Mucosa of stomach (tissue), 1 donor: ENCODE results near the gene PHF5A.
"Not testable (repeated sequence)": the region's sequence is repeated elsewhere in the genome, so short reads cannot be mapped to it uniquely, and the experiment has no call there.

Experiments used
- H3K27me3 ChIP-seq: one replicate; pipeline ENCODE4 v1.7.0; 2013; ENCODE audit warnings: mild to moderate bottlenecking, low read length; ENCODE audit not compliant: control insufficient read depth, insufficient read depth
- H3K36me3 ChIP-seq: one replicate; pipeline ENCODE4 v1.7.0; 2013; ENCODE audit warnings: low read length; ENCODE audit not compliant: control insufficient read depth, insufficient read depth
- H3K4me1 ChIP-seq: one replicate; pipeline ENCODE4 v1.7.0; 2013; ENCODE audit warnings: mild to moderate bottlenecking, low read length; ENCODE audit not compliant: control insufficient read depth, insufficient read depth
- H3K4me3 ChIP-seq: one replicate; pipeline ENCODE4 v1.7.0; 2013; ENCODE audit warnings: low read length
- H3K9ac ChIP-seq: one replicate; pipeline ENCODE4 v1.7.0; 2013; ENCODE audit warnings: mild to moderate bottlenecking, low read length, moderate library complexity
- H3K9me3 ChIP-seq: one replicate; pipeline ENCODE4 v1.7.0; 2013; ENCODE audit warnings: mild to moderate bottlenecking, low read length, moderate library complexity; ENCODE audit not compliant: control insufficient read depth
- donor health status: Pancreatic carcinoma.

Gene PHF5A

GRCh38 chr22:41459431-41459830 lies 9.1 kb downstream of the PHF5A start:
- Histone ChIP-seq H3K4me3 (no peak overlapping the region), H3K36me3 (no peaks in the 10 kb centered on the region), H3K9me3 (no peaks in the 10 kb centered on the region), H3K9ac (no peak overlapping the region), H3K4me1 (no peaks in the 10 kb centered on the region), H3K27me3 (no peaks in the 10 kb centered on the region)

GRCh38 chr22:41458161-41458728 lies 10.2 kb downstream of the PHF5A start:
- Histone ChIP-seq H3K27me3 (no peaks in the 10 kb centered on the region), H3K36me3 (no peaks in the 10 kb centered on the region), H3K9me3 (no peaks in the 10 kb centered on the region), H3K9ac (no peak overlapping the region), H3K4me1 (no peaks in the 10 kb centered on the region), H3K4me3 (no peak overlapping the region)

- Histone ChIP-seq H3K36me3 (no peaks in the 10 kb centered on the region), H3K4me1 (peaks cover 15% of the 10 kb centered on the region), H3K4me3 (peak overlapping the region; percentile 93), H3K9me3 (no peaks in the 10 kb centered on the region), H3K27me3 (no peaks in the 10 kb centered on the region), H3K9ac (peak overlapping the region; percentile 93)
Measured at GRCh38 chr22:41448189-41448808, 20.2 kb downstream of the PHF5A start.

DNA sequence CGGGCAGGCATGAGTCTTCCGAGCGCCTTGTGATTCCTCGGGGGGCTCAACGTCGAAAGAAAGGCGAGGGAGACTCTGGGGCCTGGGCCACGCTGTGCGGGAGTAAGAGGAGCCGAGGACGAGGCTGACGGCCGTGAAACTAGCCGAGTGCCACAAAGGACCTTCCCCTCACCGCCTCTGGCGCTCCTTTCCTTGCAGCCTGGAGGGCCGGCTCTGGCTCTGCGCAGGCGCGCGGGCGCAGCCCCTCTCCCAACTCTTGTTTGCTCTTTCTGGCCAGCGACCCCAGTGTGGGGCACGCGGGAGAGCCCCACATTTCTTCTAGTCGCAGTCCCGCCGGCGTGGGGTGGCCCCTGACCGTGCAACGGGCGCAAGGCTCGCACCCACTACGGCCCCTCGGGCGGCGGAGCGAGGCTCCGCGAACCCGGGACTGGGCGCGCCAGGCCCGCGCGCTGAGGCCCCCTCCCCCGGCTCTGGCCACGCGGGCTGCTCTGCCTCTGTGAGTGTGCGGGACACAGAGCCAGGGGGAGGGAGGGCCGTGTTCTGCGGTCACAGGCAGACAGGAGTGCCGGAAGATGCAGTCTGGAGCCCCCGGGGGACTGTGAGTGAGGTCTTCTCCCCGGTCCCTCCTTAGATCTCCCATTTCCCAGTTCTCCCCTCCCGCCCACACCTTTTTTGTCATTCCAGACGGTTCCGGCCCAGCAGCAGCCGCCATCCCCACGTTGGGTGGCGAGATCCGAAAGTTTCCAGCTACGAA lies 20.9 kb downstream of the PHF5A start:
- Histone ChIP-seq H3K4me3 (peak overlapping the region; percentile 93), H3K4me1 (peaks cover 21% of the 10 kb centered on the region), H3K9me3 (no peaks in the 10 kb centered on the region), H3K9ac (peak overlapping the region; percentile 93), H3K27me3 (no peaks in the 10 kb centered on the region), H3K36me3 (no peaks in the 10 kb centered on the region)

DNA sequence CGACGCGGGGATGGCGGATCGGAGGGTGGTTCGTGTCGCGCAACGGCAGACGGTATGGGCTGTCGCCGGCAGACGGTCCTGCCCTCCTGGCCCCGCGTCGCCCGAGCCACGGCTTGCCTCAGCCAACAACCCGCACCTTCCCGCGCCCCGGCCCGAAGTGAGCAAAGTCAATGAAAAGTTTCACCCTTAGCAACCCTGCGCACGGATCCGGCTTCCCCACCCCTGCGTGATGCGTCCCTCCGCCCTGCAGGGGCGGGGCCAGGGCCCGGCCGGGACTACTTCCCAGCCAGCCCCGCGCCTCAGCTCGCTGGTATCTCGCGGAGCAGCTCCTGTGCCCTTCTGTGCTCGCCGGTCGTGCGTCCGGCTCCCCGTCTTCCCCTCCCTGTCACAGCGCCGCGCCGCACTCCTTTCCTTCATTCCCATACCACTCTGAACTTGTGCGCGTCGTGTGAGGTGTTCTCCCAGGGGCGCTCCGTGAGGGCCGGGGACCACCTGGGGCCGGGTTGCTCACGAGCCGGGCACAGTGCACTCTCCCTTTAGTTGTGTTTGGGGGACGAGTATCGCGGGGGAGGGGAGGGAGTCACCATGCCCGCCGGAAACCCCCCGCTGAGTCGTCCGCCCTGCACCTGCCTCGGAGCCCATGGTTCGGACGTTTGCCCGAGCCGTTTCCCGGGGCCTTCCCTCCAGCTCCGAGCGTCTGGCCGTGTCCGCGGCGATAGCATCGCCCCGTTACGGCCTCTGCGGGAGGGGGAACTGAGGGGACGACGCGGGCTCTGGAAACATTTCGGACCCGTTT lies 21.7 kb downstream of the PHF5A start, which contains the start of gene TOB2:
TOB2 (minus strand) TSS at position 163 of the 796 bp plus-strand sequence. CDS start 9,456 bp downstream, outside the sequence.
- H3K4me3 ChIP-seq = peak within 1 kb of the TSS; percentile 93
- peaks cover 27% of the 10 kb centered on the region for H3K4me1 ChIP-seq
- no peaks in the 10 kb centered on the region for H3K9me3 ChIP-seq
- no peaks in the 10 kb centered on the region for H3K27me3 ChIP-seq
- H3K9ac ChIP-seq = peak within 1 kb of the TSS; percentile 93
- H3K36me3 ChIP-seq = no peaks in the 10 kb centered on the region

DNA sequence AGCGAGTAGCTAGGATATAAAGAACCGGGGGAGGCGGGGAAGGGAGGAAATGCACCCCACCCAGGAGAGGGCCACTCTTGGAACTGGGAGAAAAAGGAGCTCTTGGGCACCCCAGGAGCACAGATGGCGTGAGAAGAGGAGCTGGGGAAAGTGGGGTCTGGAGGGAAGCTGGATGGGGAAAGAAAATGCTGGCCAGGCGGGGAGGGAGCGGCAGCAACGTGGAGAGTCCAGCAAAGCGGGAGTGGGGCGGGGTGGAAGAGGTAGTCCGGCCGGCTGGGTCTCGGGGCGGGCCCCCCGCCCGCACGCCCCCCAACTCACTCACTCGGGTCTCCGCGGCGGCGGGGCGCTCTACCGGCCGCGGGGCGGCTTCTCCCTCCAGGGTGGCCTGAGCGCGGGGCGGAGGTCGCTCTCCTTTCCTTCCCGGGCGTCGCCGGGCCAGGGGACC lies 22.4 kb downstream of the PHF5A start:
- peak overlapping the region; percentile 84 for H3K4me3 ChIP-seq
- no peaks in the 10 kb centered on the region for H3K9me3 ChIP-seq
- H3K36me3 ChIP-seq = no peaks in the 10 kb centered on the region
- H3K9ac ChIP-seq = peak overlapping the region; percentile 93
- H3K4me1 ChIP-seq = peaks cover 27% of the 10 kb centered on the region
- H3K27me3 ChIP-seq = no peaks in the 10 kb centered on the region

- Histone ChIP-seq H3K4me1 (peaks cover 27% of the 10 kb centered on the region), H3K4me3 (peak overlapping the region; percentile 84), H3K9me3 (no peaks in the 10 kb centered on the region), H3K36me3 (no peaks in the 10 kb centered on the region), H3K9ac (peak overlapping the region; percentile 93), H3K27me3 (no peaks in the 10 kb centered on the region)
Measured at GRCh38 chr22:41445129-41446056, 23.1 kb downstream of the PHF5A start.

DNA sequence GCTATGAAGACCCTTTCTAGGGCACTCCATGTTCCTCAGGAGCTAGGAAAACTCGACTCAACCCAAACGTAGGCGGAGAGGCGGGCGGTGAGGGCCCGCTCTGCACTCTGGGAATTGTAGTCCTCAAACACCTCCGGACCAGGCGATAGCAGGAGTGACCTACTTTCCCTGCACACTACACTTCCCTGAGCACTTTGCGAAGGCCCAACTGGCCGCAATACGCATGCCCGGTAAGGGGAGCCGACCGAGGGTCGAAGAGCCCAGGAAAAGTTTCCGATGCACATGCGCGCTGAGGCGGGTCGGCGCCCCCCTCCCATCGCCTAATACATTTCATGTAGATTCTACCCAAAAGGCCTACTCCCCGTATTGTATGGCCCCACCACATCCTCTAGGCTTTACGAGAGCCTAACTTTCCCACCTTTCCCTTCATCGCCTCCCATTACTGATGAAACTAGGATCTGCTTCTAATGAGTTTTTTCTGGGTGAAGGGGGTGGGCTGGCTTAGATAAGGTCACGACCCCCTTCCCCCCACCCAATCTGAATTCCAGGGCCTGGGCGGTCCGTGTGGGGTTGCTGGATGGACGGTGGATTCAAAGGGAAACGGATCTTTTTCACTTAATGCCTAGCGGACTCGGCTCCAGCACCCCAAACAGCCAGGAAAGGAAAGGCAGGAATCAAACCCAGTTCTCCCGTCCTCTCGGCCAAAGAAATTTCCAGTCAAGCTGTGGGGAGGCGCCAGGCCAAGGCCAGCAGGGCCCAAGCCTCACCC lies 23.9 kb downstream of the PHF5A start:
- Histone ChIP-seq H3K9ac (peak overlapping the region; percentile 93), H3K4me1 (peaks cover 27% of the 10 kb centered on the region), H3K4me3 (peak overlapping the region; percentile 84), H3K27me3 (no peaks in the 10 kb centered on the region), H3K9me3 (no peaks in the 10 kb centered on the region), H3K36me3 (no peaks in the 10 kb centered on the region)

GRCh38 chr22:41442240-41442792 lies 26.2 kb downstream of the PHF5A start:
- Histone ChIP-seq H3K9me3 (no peaks in the 10 kb centered on the region), H3K36me3 (no peaks in the 10 kb centered on the region), H3K9ac (no peak overlapping the region), H3K27me3 (no peaks in the 10 kb centered on the region), H3K4me1 (peaks cover 17% of the 10 kb centered on the region), H3K4me3 (no peak overlapping the region)

- not testable (repeated sequence) for H3K27me3 ChIP-seq, H3K9me3 ChIP-seq, H3K9ac ChIP-seq, H3K4me3 ChIP-seq
- Histone ChIP-seq H3K4me1 (peaks cover 17% of the 10 kb centered on the region), H3K36me3 (peaks cover 15% of the 10 kb centered on the region)
Measured at GRCh38 chr22:41440511-41440910, 28.0 kb downstream of the PHF5A start.
